Activated CD4-positive, alpha-beta memory T cell treated with anti-CD3 and anti-CD28 coated beads, Interleukin-2, amount 10 ng/mL, durations not matched to agents 7 days and 5 days (primary cell): Measurements from ENCODE around the gene FMOD. TPM values are rescaled to one million over a fixed set of nuclear protein-coding genes. Genes with fewer than 3 reads are reported as not detected.
"Not testable (repeated sequence)": the region's sequence is repeated elsewhere in the genome, so short reads cannot be mapped to it uniquely, and the experiment has no call there.

Experiments used
- CTCF ChIA-PET: fragments of 350-600 bp; sonication (Branson Sonifier 250); formaldehyde crosslinking; loops from one replicate; lab custom pipeline; 2021; ENCODE audit warnings: antibody characterized with exemption, inconsistent platforms; lab: Charles Lee
- POLR2A ChIA-PET: fragments of 350-600 bp; sonication (Branson Sonifier 250); formaldehyde crosslinking; loops from one replicate; lab custom pipeline; 2021; ENCODE audit warnings: antibody characterized with exemption; lab: Charles Lee
- DNase-seq: peaks from one replicate; pipeline ENCODE4 v3.0.0-alpha.2; 2020
- H3K27ac Mint-ChIP-seq: one replicate; pipeline ENCODE4 v1.8.0; 2021; ENCODE audit warnings: mild to moderate bottlenecking, mixed read lengths
- H3K27me3 Mint-ChIP-seq: one replicate; pipeline ENCODE4 v1.8.0; 2021; ENCODE audit warnings: mixed read lengths
- H3K36me3 Mint-ChIP-seq: one replicate; pipeline ENCODE4 v1.8.0; 2021; ENCODE audit warnings: low read depth, mixed read lengths
- H3K4me1 Mint-ChIP-seq: one replicate; pipeline ENCODE4 v1.8.0; 2021; ENCODE audit warnings: mixed read lengths
- H3K4me3 Mint-ChIP-seq: one replicate; pipeline ENCODE4 v1.8.0; 2021; ENCODE audit warnings: mild to moderate bottlenecking, mixed read lengths
- H3K9me3 Mint-ChIP-seq: one replicate; pipeline ENCODE4 v1.8.0; 2021; ENCODE audit warnings: mixed read lengths
- total RNA-seq, 2 experiments: library from RNA; stranded (reverse); gene quantifications; one replicate each; pipeline ENCODE4 v1.2.3, GENCODE V29; 2021

FMOD gene
- total RNA-seq, 2 experiments from 2014 or later: 0.23 to 0.45 TPM

- not testable (repeated sequence) for H3K9me3 Mint-ChIP-seq, H3K27ac Mint-ChIP-seq, H3K4me3 Mint-ChIP-seq, DNase-seq, H3K27me3 Mint-ChIP-seq, H3K36me3 Mint-ChIP-seq
- peaks cover 47% of the 10 kb centered on the region for H3K4me1 Mint-ChIP-seq
- ChIA-PET POLR2A (interaction anchor here (1.4 to 18.4 kb wide), 3 partner anchors 13 to 27 kb away, joined by 5 to 383 read pairs (median 8); no protein-coding TSS in a partner anchor), CTCF (interaction anchor here (1.0 to 2.2 kb wide), 8 partner anchors 9 to 32 kb away, joined by 3 to 7 read pairs (median 4); no protein-coding TSS in a partner anchor)
Measured at GRCh38 chr1:203299719-203300429, 51.0 kb downstream of the FMOD start.

DNA sequence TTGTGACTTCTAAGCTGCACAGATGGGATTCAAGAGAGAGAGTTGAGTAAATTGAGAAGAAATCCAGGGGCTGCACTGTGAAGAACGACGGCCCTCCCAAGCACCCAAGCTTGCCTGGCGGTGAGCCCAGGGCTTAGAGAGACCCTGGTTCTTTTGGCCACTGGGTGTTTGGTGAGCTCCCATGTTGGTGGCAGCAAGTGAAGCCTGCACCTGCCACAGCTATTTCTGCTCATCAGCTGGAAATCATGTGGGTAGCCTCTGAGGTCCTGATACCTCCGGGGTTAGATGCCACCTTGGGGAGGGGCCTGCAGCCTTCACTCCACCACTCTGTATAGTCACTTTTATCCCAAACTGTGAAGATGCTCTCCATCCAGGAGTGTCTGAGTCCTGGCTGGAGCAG lies 51.8 kb downstream of the FMOD start:
- CTCF ChIA-PET: interaction anchor here (0.9 to 2.2 kb wide), 9 partner anchors 8 to 28 kb away, joined by 3 to 7 read pairs (median 4); no protein-coding TSS in a partner anchor
- Mint-ChIP-seq H3K27ac (no peak overlapping the region), H3K27me3 (peaks cover 4% of the 10 kb centered on the region), H3K9me3 (no peaks in the 10 kb centered on the region), H3K36me3 (no peaks in the 10 kb centered on the region), H3K4me3 (no peak overlapping the region), H3K4me1 (peaks cover 40% of the 10 kb centered on the region)
- no peak for DNase-seq
- POLR2A ChIA-PET: interaction anchor here (1.4 to 18.4 kb wide), 3 partner anchors 13 to 26 kb away, joined by 5 to 383 read pairs (median 8); no protein-coding TSS in a partner anchor

GRCh38 chr1:203296460-203297073 lies 54.4 kb downstream of the FMOD start:
- DNase-seq: no peak
- no peak overlapping the region for H3K27ac Mint-ChIP-seq
- H3K4me1 Mint-ChIP-seq: peaks cover 35% of the 10 kb centered on the region
- ChIA-PET CTCF (interaction anchor here (1.0 to 2.0 kb wide), 2 partner anchors 10 to 27 kb away, joined by 3 to 5 read pairs; no protein-coding TSS in a partner anchor), POLR2A (interaction anchor here (0.7 to 30.4 kb wide), 3 partner anchors 10 to 27 kb away, joined by 4 to 646 read pairs (median 383); partner anchors contain the start of gene BTG2)
- H3K9me3 Mint-ChIP-seq: no peaks in the 10 kb centered on the region
- H3K4me3 Mint-ChIP-seq: no peak overlapping the region
- peaks cover 4% of the 10 kb centered on the region for H3K27me3 Mint-ChIP-seq
- no peaks in the 10 kb centered on the region for H3K36me3 Mint-ChIP-seq

DNA sequence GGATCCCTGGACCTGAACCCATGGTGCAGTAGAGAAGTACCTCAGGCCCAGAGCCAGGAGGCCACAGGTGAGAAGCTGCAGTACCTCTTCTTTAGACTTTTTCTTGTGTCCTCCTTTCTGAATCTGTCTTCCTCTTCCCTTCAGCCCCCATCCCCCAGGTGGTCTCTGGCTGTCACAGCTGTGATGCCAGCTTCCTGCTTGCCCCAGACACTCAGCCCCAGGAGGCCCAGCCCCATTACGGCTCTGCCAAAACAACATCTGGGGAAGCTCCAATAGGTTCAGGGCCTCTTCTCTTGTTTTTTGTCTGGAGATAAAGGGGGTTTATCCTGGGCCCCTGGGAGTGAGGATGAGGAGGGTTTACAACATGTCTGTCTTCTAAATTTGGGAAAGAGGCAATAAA lies 55.1 kb downstream of the FMOD start:
- Mint-ChIP-seq H3K9me3 (no peaks in the 10 kb centered on the region), H3K4me1 (peaks cover 37% of the 10 kb centered on the region), H3K27ac (no peak overlapping the region), H3K27me3 (peaks cover 4% of the 10 kb centered on the region), H3K4me3 (no peak overlapping the region), H3K36me3 (no peaks in the 10 kb centered on the region)
- CTCF ChIA-PET: interaction anchor here (1.3 to 12.8 kb wide), 3 partner anchors 11 to 29 kb away, joined by 4 to 187 read pairs (median 5); no protein-coding TSS in a partner anchor
- no peak for DNase-seq
- POLR2A ChIA-PET: interaction anchor here (0.7 to 30.4 kb wide), 4 partner anchors 9 to 28 kb away, joined by 3 to 646 read pairs (median 194); partner anchors contain the start of gene BTG2

DNA sequence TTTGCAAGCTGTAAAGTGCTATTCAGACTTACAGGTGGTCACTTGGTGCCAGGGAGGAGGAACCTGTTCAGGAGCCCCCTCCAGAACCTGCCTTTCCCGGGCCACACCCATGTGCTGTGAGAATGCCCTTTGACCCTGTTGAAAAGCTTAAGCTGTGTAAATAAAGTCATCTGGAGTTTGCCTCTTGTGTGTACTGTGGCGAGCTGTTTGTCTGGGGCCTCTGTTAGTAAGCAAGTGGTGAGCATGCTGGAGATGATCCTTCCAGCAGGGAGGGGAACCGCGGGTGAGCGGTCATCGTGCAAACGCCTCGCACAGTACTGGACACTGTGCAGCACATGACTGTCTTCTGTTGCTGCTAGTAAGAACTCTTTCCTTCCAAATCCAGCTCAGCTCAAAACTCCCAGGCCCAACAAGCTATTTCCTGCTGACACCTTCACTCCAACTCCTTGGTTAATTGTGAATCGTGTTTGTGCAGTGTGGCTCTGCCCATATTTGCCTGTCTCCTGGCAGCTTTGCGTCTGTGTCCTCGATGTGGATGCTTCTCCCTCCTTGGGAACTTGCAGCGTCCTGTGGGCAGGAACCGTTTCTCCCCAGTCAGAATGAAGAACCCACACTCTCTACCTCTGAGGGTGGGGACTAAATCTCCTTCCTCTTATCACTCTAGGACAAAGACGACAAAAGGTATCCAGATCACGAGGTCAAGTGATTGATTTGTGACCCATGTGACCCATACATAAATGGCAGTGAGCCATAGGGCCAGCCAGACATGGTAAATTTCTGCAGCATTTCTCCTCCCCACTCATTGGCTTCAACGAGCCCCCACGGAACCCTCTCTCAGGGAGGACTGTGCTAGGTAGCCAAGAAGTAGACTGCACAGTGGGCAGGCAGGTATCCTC lies 59.5 kb downstream of the FMOD start:
- Mint-ChIP-seq H3K36me3 (no peaks in the 10 kb centered on the region), H3K9me3 (no peaks in the 10 kb centered on the region), H3K4me1 (peaks cover 63% of the 10 kb centered on the region), H3K27me3 (no peaks in the 10 kb centered on the region), H3K4me3 (peak overlapping the region; percentile 76), H3K27ac (peak overlapping the region; percentile 100)
- ChIA-PET CTCF (interaction anchor here (1.0 to 12.8 kb wide), 10 partner anchors 8 to 196 kb away, joined by 3 to 187 read pairs (median 13); partner anchors contain the start of gene BTG2), POLR2A (interaction anchor here (1.0 to 30.4 kb wide), 8 partner anchors 13 to 474 kb away, joined by 5 to 646 read pairs (median 60); partner anchors contain the start of genes ATP2B4, BTG2 and LAX1)
- DNase-seq: no peak

Other genes starting within 250 kb of the FMOD start
- gene ADORA1, start 223.4 kb downstream of the FMOD start, total RNA-seq: under 1 TPM in 1 of 2 experiments, not detected in 1; 0.40 TPM
- not detected for gene MYBPH, start 175.3 kb downstream of the FMOD start, total RNA-seq
- gene CHI3L1, start 164.4 kb downstream of the FMOD start, total RNA-seq: not detected
- under 1 TPM; 0.15 to 0.55 TPM for gene CHIT1, start 121.4 kb downstream of the FMOD start, total RNA-seq
- 100 to 1,000 TPM; 116 TPM for gene BTG2, start 45.6 kb downstream of the FMOD start, total RNA-seq
- gene PRELP, start 124.7 kb upstream of the FMOD start, total RNA-seq: not detected
- gene OPTC, start 143.0 kb upstream of the FMOD start, total RNA-seq: not detected